Tracheal epithelial cell (primary cell): ENCODE data around the gene LAMC2. TPM values are rescaled to one million over a fixed set of nuclear protein-coding genes. Genes with fewer than 3 reads are reported as not detected.

Experiments
- total RNA-seq: library from RNA; depleted of rRNA; stranded (reverse); fragments of >200 nt; gene quantifications from 2 replicates; pipeline ENCODE4 v1.2.1, GENCODE V29; 2014

Gene LAMC2
- 656 and 1,907 TPM in 2 replicates for total RNA-seq

DNA sequence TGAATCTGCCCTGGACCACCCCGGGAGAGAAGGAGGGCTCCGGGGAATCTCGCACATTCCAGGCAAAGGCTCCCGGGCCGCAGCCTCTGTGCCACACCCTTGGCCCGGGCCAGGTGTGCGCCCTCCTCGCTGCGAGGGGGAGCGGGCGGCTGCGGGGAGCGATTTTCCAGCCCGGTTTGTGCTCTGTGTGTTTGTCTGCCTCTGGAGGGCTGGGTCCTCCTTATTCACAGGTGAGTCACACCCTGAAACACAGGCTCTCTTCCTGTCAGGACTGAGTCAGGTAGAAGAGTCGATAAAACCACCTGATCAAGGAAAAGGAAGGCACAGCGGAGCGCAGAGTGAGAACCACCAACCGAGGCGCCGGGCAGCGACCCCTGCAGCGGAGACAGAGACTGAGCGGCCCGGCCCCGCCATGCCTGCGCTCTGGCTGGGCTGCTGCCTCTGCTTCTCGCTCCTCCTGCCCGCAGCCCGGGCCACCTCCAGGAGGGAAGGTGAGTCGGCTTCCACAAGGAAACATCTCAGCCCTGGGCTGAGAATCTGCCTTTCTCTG, at the start of gene LAMC2:
TSS of gene LAMC2 (plus strand) at position 324 of the 550 bp plus-strand sequence. CDS start at position 413, 89 bp downstream.

Other genes starting within 250 kb of the LAMC2 start
- gene SHCBP1L, start 233.1 kb upstream of the LAMC2 start, total RNA-seq: not detected in 2 replicates
- gene LAMC1, start 162.8 kb upstream of the LAMC2 start, total RNA-seq: 146 and 152 TPM in 2 replicates
- under 0.01 and 0.21 TPM in 2 replicates for gene NMNAT2, start 232.1 kb downstream of the LAMC2 start, total RNA-seq